C4-2B (cell line): ENCODE results near the gene IGFL3.

ENCODE experiments used
- CTCF ChIP-seq: fragments of 450-650 bp; conservative IDR thresholded peaks from 2 replicates; pipeline ENCODE4 v1.5.1; 2017; ENCODE audit warnings: mild to moderate bottlenecking
- ZFX ChIP-seq: fragments of 450-650 bp; IDR thresholded peaks from 2 replicates; pipeline ENCODE4 v1.6.1; 2017

DNA sequence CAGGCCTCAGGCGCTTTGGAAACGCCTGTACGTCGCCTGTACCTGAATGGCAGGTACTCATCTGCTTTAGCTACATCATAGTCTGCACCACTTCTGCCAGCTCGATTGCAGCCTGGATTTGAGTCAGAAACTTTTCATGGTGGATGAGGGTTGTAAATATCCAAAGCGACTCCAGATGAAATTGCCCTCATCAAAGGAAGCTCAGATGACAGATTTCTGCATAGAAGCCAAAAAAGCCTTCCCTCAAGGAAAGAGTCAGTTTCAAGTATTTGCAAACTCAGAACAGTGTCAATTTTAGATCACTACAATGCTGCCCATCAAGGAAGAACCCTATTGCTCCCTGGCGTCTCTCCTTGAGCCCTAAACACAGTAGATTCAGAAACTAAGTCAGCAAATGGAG, 44.9 kb downstream of the IGFL3 start:
- TF ChIP-seq CTCF (no peak), ZFX (no peak)
